Stimulated activated CD4-positive, alpha-beta T cell treated with anti-CD3 and anti-CD28 coated beads, Interleukin-1b, Interleukin-23, amount 100 ng/mL, for 24 hours (primary cell): ENCODE data around the gene RNH1.
"Not testable (repeated sequence)": the region's sequence is repeated elsewhere in the genome, so short reads cannot be mapped to it uniquely, and the experiment has no call there.

Experiments
- DNase-seq, 4 experiments: peaks; one replicate each; pipeline ENCODE4 v3.0.0-alpha.2; 2020; ENCODE audit warnings: low read depth in 4 of 4, low spot score in 1 of 4

The RNH1 gene

DNA sequence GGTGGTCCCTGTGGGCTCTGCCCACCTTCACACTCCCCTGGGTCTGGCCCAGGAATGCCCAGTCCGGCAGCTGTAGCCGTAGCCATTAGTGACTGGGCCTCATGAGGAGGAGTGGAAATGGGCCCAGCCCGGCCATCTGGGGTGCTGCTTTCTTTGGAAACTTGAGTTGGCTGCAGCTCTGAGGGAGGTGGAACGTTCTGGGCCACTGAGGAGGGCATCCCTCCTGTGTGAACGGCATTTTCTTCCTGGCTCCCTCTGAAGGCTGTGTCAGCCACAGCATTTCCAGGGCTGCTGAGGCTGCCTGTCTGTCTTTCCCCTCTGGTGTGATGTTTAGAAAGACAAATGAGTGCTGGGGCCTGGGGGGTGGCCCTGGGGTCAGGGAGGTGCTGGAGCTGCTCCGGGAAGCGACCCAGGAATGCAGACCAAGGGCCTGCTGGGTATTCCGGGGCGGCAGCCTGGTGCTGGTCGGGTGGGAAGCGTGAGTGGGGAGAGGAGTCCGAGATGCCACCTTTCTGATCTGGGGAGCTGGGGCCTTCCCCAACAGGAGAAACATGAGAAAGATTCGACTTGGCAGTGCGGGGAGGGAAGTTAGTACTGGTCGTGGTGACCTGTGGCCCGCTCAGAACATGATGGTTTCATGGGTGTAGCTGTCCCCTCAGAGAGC lies 29.9 kb downstream of the RNH1 start:
- DNase-seq: no peak

DNA sequence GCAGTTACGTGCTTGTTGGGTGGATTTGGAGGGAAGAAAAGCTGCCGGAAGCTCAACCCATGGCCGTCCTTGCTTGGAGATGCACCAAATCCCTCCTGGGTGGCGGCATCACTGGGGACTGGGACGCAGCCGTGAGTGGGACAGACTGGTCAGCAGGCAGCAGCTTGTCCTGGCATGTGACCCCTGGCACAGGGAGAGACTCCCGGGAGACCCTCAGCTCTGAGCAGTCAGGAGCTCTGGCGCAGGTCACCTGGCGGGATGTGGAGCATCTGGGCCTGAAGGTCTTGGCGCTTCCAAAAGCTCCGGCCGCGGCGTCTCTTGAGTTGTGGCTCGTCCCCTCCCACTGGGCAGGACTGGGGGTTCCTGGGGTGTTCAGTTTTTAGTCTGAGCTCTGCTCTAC lies 30.6 kb downstream of the RNH1 start:
- no peak for DNase-seq

DNA sequence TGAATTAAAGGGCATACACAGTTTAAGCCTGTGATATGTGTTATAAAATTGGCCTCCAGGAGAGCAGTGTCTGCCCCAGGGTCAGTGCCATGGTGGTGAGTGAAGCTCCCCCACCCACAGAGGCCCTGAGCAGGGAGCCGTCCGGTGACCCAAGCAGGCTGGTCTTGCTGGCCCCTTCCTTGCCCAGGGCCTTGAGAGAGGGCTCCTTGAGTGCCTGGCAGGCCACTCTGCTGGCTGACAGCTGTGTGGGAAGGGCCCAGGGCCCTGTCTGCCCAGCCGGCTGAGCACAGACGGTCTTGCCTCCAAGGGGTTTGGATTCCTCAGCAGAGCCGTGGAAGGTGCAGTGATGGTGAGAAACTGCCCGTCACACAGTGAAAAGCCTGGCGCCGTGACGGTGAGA lies 31.1 kb downstream of the RNH1 start:
- no peak for DNase-seq

GRCh38 chr11:474914-475506 lies 32.0 kb downstream of the RNH1 start:
- DNase-seq: no peak

- no peak for DNase-seq
These were observed 32.9 kb downstream of the RNH1 start for GRCh38 chr11:473962-474785.

DNA sequence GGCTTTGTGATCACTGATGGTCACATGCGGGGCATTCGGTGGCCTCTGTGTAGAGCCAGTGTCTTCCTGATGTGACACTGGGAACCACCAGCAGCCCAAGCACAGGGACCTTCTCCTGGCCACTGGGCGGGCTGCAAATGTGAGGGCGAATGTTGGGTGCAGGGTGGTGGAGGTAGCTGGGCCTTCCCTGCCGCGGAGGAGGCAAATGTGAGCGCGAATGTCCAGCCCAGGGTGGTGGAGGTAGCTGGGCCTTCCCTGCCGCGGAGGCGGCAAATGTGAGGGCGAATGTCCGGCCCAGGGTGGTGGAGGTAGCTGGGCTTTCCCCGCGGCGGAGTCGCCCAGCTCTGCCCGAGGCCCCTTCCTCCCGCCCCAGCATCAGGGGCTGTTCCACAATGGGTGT lies 33.6 kb downstream of the RNH1 start:
- DNase-seq: no peak

- no peak for DNase-seq
These were observed 34.2 kb downstream of the RNH1 start for GRCh38 chr11:472816-473215.

DNA sequence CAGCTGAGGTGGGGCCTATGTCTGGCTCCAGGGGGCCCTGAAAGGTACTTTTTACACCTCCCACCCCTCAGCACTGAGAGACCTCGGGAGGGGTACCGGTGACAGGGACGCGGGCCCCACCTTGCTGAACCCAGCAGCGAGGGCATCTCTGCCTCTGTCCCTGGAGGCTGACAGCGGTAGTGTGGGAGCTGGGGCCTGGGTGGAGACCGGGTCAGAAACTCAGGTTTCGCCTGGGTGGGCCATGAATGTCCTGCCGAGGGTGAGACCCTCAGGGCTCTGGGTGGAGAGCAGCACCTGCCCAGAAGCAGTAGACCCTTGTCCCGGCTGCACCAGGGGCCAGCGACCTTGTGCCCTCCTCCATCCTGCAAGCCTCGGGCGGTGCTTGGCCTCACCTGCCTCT lies 34.8 kb downstream of the RNH1 start:
- no peak for DNase-seq

GRCh38 chr11:471468-472145 lies 35.4 kb downstream of the RNH1 start:
- no peak for DNase-seq

DNA sequence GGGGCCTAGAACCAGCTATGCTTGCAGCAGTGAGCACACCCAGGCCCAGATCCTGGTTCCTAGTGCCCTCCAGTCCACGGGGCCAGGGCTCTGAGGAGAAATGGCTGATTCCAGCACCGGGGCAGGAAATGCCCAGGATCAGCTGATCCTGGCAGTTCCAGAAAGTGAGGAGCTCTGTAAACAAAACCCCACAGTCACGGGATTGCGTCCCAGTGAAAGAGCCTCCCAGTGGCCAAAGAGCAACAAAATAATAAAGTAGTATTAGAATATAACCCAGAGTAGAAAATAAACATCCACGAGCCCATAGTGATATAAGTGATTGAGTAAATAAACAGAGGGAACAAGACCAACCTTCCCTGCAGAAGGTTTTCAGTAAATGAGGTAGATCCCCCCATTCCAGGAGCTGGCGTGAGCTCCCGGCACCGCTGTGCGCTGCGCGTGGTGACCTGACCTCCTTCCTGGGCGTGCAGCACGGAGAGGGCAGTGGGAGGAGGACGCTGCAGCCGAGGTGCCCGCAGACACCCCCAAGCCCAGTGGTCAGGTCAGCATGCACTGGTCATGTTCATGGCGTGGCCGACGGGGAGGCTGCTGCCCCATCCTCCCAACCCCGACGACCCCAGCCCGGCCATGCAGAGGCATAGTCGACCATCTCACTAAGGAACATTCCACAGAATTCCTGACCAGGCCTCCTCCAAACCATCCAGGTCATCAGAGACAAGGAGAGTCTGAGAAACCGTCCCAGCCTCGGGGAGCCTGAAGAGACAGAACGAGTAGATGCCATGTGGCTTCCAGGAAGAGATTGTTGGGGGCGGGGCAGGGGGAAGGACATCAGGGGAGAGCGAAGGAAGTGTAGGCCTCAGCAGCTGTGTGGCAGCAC lies 37.1 kb downstream of the RNH1 start:
- DNase-seq: no peak

DNA sequence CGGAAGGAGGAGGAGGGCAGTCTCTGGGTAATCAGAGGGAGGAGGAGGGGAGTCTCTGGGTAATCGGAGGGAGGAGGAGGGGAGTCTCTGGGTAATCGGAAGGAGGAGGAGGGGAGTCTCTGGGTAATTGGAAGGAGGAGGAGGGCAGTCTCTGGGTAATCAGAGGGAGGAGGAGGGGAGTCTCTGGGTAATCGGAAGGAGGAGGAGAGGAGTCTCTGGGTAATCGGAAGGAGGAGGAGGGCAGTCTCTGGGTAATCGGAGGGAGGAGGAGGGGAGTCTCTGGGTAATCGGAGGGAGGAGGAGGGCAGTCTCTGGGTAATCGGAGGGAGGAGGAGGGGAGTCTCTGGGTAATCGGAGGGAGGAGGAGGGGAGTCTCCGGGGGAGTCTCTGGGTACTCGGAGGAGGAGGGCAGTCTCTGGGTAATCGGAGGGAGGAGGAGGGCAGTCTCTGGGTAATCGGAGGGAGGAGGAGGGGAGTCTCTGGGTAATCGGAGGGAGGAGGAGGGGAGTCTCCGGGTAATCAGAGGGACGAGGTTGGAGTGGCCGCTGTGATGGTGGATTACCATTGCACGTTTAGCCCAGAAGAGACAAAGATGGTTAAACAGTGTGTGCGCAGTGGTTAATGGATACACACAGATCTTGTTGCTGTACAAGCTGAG lies 37.9 kb downstream of the RNH1 start:
- not testable (repeated sequence) for DNase-seq

DNA sequence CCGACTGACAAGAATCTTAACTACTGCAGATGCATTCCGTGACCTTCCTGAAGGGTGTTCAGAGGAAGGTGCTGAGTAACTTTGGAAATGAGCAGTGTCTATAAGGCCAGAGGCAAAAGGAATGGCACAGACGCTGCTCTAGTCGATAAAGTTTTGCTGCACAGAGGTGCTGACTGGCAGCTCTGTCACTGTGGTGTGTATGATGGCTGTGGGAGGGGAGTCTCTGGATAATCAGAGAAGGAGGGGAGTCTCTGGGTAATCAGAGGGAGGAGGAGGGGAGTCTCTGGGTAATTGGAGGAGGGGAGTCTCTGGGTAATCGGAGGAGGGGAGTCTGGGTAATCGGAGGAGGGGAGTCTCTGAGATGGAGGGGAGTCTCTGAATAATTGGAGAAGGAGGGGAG lies 38.5 kb downstream of the RNH1 start:
- no peak for DNase-seq

DNA sequence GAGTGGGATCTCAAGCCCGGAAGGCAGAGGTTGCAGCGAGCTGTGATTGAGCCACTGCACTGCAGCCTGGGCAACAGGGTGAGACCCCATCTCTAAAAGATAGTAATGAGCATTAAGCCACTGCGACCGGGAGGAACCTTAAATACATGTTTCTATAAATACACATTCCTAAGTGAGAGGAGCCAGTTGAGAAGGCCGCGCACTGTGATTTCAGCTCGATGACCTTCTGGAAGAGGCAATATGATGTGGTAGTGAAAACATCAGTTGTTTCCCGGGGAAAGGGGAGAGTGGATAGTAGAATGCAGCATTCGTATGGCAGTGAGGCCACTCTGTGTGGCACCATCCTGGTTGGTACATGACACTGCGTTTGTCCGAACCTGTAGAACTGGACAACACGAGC lies 39.0 kb downstream of the RNH1 start:
- DNase-seq: no peak

GRCh38 chr11:465896-466530 lies 41.0 kb downstream of the RNH1 start:
- no peak for DNase-seq

- DNase-seq: no peak
These were observed 42.7 kb downstream of the RNH1 start for GRCh38 chr11:464316-464715.

DNA sequence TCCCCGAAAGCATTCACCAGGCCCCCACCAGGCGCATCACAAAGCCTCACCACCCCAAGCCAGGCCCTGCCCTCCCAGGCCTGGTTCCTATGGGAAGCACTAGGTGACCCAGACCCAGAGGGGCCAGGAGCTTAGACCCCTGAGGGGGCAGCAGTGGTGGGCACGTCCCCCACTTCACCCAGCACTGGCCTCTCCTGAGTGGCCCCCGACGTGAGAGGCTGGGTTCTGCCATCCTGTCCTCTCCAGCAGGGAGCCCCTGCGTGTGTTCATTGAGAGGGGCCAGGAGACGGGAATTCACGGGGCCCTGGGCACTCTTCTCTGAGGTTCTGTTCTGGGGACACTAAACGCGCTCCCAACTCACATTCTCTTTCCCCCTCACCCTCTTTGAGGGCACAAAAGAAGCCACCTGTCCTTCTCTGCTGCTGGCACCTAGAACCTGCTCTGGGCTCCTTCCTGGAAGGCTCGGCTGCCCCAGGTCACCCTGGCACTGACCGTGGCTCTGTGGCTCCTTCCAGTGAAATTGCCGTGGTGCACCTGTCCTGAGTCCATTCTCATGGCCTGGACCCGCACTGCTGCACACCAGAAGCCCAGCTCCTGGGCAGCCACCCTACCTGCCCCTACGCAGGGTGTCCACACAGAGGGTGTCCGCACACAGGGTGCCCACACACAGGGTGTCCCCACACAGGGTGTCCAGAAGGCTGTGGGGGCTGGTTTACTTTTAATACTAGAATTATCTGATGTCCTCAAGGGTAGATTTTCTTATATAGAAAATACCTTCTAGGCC lies 44.7 kb downstream of the RNH1 start:
- no peak for DNase-seq

DNA sequence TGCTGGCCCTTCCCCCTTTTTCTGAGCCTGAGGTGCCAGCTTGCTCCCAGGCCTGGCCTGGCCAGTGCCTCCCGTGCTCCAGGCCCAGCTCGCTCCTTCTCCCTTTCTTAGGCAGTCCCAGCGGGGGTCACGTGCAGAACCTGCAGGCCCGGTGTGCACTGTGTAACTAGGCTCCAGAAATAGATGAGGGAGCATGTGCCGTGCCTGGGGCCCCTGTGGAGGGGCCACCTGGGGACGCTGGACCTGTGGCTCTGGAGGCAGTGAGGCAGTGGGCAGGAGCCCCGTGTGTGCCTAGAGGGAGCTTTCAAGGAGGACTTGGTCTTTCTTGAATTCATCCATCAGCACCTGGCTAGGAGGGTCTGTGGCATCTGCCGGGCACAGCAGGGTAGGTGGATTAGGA lies 45.4 kb downstream of the RNH1 start:
- DNase-seq: no peak

DNA sequence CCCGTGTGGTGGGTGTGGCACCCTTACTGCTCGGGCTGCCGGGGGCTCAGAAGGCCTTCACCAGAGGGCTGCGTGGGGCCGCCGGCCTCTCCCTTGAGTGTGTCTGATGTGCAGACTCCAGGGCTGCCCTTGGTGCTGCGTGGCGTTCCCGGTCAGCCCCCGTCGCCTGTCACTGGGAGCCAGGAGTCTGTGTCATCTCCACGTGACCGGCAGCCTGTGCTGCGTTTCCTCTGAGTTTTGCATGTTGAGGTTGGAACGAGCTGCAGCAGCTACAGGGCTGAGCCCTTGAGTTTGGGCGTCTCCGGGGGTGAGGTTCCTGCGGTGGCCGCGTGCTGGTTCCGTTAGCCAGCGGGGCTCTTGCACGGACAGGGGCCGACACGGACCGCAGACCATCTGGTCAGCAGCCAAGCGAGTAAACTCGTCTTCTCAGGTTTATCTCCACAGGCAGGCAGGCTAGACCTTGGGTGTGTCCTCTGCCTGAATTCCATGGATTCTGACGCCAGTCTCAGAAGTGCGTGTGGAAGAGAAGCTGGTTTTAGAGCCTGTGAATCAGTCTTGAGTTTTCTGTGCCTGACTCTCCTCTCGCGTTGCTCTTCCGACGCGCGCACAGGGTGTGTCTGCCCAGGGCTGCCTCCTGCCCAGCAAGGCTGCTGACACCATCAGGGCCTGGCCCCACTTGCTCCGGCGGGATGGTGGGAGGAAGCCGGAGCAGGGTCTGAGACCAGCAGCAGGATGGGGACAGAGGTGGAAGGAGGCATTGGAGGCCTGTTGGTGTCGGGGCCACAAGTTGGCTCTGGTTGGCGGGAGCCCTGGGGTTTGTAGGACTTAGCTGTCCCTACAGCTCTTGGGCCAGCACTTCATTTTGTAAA lies 46.5 kb downstream of the RNH1 start:
- no peak for DNase-seq
